ENCODE results near the gene PRUNE1.
A peak's percentile ranks its signal among the peaks of the same experiment; 100 is the strongest.

Gene PRUNE1

DNA sequence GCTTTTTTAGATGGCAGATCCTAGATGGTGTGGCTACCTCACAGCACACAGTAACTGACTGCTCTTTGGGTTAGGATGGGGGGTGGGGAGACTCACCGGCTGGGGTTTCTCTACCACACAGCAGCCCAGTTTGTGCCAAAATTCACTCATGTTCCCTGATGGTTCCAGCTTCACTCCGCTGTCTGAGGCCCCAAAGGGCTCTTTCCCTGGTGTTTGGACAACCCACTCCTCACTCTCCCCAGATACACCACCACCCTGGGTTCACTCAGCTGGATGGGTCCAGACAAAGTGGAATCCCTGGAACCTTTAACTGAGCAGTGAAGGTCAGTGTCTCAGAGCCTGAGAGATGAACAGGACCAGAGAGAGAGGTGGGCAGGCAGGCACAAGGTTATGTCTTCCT, 47.3 kb downstream of the PRUNE1 start:
- DNase-seq: no peak

DNA sequence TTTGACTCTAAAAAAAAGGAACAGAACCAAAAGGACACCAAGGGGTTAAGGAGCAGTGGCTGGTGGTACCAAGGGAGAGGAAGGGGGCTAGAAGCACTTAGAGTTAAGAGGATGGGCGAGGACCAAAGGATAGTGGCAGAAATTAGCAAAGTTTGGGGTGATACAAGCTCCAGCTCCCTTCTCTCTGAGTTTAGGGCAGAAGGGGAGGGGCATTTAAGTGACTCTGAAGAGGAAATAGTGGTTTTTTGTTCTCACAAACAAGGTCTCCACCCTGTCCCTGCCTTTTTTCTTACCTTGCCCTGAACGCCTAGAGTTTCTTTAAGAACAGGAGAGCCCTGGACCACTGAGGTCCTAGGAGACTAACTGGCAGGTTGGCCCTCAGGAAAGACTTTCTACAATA, 47.9 kb downstream of the PRUNE1 start:
- no peak for DNase-seq

- peak; percentile 64 for DNase-seq
These were observed 50.4 kb downstream of the PRUNE1 start for GRCh38 chr1:151058692-151059091.

DNA sequence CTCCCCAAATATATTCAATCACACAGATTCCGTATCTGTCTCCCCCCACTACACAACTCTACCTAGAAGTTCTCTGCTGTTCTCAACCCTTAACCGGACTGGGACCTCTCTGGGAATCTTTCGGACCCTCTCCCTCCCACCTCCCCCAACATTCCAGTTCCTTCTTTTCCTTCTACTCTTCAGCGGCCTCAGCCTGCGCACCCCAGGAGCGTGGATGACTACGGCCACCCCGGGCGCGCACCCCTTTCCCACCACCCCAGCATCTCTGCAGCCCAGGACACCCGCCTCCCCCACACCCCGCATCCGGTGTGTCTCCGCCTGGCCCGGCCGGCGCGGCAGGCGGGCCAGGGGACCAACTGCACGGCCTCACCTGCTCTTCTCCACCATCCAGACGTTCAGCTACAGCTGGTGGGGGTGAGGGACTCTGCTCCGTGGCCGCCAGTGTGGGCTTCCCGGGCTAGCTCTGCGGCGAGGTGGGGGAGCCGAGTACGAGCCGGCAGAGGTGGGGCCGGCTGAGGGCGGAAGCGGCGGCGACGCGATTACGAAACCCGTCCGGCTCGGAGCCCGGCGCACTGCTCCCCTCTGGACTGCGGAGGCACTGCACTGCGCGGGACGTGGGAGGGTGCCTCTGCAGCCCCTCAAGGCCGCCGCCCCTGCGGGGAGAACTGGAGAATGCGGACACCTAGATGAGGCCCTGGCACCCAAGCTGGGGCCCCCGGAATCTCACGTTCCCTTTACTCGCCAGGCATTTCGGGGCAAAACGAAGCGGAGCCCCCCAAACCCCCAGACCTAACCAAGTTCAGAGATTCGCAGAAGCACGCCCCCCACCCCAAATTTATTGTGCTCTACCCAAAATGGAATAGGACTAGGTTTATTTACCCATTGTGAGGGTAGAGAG, 51.1 kb downstream of the PRUNE1 start, which contains the start of gene CDC42SE1:
Gene CDC42SE1 (minus strand): TSS at position 514 of the 898 bp plus-strand sequence. CDS start 3,892 bp downstream, outside the sequence.
- peak; percentile 94 for DNase-seq

- DNase-seq: peak; percentile 96
These were observed 51.9 kb downstream of the PRUNE1 start, which contains the start of gene MLLT11 for GRCh38 chr1:151060007-151060656. Gene MLLT11 (plus strand): TSS chr1:151060397. CDS start chr1:151067225, 6,828 bp downstream.

DNA sequence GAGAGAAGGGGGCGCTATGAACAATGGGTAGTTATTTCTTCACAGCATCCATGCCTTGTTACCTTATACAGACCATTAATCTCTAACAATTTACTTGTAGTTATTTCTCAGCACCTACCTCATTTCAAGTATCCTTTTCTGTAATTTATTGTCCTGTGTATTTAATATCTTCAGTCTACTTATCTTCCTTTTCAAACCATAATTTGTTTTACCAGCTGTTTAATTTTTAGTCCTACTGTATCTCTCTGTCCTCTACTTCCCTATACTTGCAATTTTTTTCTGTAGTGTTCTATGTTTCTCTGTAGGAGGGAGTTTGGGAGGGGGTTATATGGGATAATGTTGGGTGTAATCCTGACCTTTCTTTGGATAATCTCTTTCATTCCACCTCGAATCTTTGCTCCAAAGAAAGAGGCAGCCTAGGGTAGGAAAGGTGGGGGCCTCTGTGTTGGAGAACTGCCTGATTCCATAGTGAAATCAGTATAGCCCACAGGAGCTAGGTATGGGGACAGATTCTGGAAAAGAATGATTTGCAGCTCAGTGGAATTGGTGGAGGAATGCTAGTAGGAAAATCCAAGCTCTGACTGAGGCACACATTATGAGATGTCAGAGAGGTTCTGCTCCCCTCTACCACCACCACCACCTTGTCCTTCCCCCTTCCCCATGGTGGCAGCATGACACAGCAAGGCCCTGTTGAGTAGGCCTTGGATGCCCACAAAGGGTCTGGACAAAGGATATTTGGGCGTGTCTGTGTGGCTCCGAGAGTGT, 52.6 kb downstream of the PRUNE1 start:
- peak; percentile 78 for DNase-seq

- no peak for DNase-seq
These were observed 53.5 kb downstream of the PRUNE1 start for GRCh38 chr1:151061704-151062103.

- no peak for DNase-seq
These were observed 54.6 kb downstream of the PRUNE1 start for GRCh38 chr1:151062741-151063371.

GRCh38 chr1:151065089-151065645, 56.9 kb downstream of the PRUNE1 start:
- DNase-seq: peak; percentile 23

DNA sequence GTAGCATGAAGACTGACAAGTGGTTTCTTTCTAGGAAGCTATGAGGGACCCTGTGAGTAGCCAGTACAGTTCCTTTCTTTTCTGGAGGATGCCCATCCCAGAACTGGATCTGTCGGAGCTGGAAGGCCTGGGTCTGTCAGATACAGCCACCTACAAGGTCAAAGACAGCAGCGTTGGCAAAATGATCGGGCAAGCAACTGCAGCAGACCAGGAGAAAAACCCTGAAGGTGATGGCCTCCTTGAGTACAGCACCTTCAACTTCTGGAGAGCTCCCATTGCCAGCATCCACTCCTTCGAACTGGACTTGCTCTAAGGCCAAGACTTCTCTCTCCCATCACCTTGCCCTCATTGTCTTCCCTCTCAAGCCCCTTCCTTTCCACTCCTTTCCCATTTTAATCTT, 58.9 kb downstream of the PRUNE1 start:
- DNase-seq: no peak

- DNase-seq: no peak
These were observed 60.8 kb downstream of the PRUNE1 start for GRCh38 chr1:151069103-151069486.

DNA sequence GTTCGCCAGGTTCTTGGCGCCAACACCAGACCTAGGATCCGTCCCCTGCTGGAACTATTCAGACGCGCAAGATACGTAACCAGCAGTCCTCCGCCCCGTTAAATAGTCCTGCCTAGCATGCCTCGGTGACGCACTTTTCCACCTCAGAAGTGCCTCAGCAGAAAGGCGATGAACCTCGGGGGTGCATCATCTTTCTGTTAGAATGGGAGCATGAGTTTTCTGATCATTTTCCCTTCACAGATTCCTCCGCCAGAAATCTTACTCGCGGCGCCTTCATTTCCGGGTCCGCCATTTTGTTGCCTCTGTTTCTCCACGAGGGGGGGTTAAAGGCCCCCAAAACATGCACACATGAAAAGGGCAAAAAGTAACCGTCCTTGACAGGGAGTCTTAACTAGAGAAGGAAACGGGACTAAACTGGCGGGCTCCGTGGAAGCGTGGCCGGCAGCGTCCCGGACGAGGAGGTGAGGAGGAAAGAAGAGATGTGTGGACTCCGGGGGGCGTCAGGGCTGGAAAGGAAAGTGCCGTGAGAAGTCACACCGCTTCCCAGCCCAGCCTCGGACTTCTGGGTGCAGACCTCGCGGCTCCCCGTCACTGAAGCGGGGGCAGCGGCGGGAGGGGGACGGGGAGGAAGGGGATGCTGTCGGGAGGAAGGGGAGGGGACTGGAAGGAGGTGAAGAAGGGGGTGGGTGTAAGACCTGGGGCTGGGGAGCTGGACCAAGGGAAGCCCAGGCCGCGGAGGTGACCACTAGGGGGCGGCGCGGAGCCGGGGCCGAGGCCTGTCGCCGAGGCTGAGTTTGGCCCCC, 62.4 kb downstream of the PRUNE1 start, which contains the start of gene GABPB2:
Gene GABPB2 (plus strand): TSS at position 288 of the 803 bp plus-strand sequence. CDS start 17,429 bp downstream, outside the sequence.
- peak; percentile 97 for DNase-seq

DNA sequence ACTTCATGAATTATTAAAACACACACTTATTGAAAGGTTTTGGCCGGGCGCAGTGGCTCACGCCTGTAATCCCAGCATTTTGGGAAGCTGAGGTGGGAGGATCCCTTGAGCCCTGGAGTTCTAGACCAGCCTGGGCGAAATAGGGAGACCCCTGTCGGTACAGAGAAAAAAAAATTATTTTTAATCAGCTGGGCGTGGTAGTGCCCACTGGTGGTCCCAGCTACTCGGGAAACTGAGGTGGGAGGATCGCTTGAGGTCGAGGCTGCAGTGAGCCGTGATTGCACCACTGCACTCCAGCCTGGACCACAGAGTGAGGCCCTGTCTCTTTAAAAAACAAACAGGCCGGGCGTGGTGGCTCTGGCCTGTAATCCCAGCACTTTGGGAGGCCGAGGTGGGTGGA, 64.0 kb downstream of the PRUNE1 start:
- no peak for DNase-seq
